ENCODE data around the gene SARM1. TPM values are rescaled to one million over a fixed set of nuclear protein-coding genes. Genes with fewer than 3 reads are reported as not detected.
A peak's percentile ranks its signal among the peaks of the same experiment; 100 is the strongest.
"Not testable (repeated sequence)": the region's sequence is repeated elsewhere in the genome, so short reads cannot be mapped to it uniquely, and the experiment has no call there.

The SARM1 gene
- total RNA-seq, 2 donors from 2014 or later: 24.4 to 26.1 TPM

DNA sequence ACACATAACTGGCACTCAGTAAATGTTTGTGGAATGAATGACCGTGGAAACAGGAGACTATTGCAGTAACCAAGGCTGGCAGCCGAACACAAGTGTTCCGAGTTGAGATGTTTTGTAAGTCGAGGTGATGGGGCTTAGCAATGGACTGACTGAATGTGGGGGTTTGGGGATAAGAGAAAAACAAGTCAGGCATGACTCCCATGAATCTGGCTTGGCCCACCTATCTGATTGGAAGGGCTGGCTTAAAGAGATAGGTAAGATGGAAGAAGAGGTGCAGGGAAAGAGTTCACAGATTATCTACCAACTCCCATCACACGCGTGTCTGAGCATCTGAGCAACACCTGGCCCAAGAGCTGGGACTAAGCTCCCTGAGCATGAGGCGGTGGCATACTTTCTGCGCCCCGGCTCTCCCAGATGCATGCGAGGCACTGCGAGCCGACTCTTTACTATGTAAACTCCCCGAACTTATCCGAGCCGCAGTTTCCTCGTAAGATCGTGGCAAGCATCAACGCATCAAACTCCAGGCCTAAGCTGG lies 36.8 kb upstream of the SARM1 start:
- DNase-seq (no peak), ATAC-seq (no peak)
- Mint-ChIP-seq H3K36me3 (ENCODE audit: low read depth) (peaks cover 4% of the 10 kb centered on the region), H3K4me3 (peak overlapping the region; percentile 98), H3K4me1 (peaks cover 34% of the 10 kb centered on the region), H3K27me3 (no peaks in the 10 kb centered on the region), H3K27ac (peak overlapping the region; percentile 89)
- H3K9me3 ChIP-seq (ENCODE audit: control insufficient read depth, low read length, poor library complexity, severe bottlenecking): no peaks in the 10 kb centered on the region

DNA sequence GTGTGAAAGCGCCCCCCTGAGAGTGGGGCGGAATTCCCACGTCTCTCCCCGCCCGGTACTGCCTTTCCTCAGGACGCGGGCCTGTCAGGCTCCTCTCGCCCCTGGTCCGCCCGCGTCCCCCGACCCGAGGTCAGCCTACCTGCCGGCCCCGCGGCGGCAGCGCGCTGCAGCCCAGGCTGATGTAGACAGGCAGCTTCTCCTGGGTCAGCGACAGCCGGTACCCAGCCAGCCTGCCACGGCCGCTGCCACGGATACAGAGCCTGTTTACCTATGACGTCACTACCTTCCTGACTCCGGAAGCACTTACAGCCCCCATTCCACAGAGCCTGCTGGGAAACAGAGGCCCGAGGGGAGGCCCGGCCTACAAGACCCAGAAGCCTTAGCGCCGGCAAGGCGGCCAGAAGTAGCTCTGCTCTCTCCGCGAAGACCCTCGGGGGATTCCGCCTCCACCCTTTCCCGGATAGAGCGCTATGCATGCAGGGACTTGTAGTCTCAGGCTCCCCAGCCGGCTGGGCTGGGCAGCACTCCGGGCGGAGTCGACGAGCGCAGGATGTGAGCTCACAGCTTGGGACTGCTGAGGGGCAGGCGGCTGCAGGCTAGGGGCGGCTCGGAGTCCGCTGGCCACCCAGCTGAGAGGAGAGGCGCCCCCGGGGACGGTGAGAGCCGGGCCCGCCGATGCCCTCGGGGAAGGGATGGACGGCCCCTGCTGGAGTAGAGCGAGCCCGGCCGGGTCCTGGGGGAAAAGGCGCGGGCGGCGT lies 36.1 kb upstream of the SARM1 start, which contains the start of the genes IFT20 and TNFAIP1:
IFT20 (minus strand) TSS at position 272 of the 758 bp plus-strand sequence. CDS start 3,487 bp downstream, outside the sequence.
TNFAIP1 (plus strand) TSS at position 561 of the 758 bp plus-strand sequence. CDS start 3,761 bp downstream, outside the sequence.
- H3K36me3 Mint-ChIP-seq (ENCODE audit: low read depth): peaks cover 5% of the 10 kb centered on the region
- peak; percentile 98 for ATAC-seq
- peaks cover 34% of the 10 kb centered on the region for H3K4me1 Mint-ChIP-seq
- peak; percentile 92 to 96 (median 94) for DNase-seq
- H3K27me3 Mint-ChIP-seq: no peaks in the 10 kb centered on the region
- peak within 1 kb of the TSS; percentile 98 for H3K4me3 Mint-ChIP-seq
- H3K9me3 ChIP-seq (ENCODE audit: control insufficient read depth, low read length, poor library complexity, severe bottlenecking): no peaks in the 10 kb centered on the region
- H3K27ac Mint-ChIP-seq: peak within 1 kb of the TSS; percentile 89

- DNase-seq: no peak
- peaks cover 34% of the 10 kb centered on the region for H3K4me1 Mint-ChIP-seq
Measured at GRCh38 chr17:28335959-28336871, 35.3 kb upstream of the SARM1 start.

GRCh38 chr17:28338056-28338768 lies 33.3 kb upstream of the SARM1 start:
- H3K36me3 Mint-ChIP-seq (ENCODE audit: low read depth): peaks cover 2% of the 10 kb centered on the region
- ATAC-seq (no peak), DNase-seq (no peak)
- peaks cover 32% of the 10 kb centered on the region for H3K4me1 Mint-ChIP-seq
- H3K9me3 ChIP-seq (ENCODE audit: control insufficient read depth, low read length, poor library complexity, severe bottlenecking): no peaks in the 10 kb centered on the region
- H3K27me3 Mint-ChIP-seq: no peaks in the 10 kb centered on the region
- H3K4me3 Mint-ChIP-seq: peak overlapping the region; percentile 43
- no peak overlapping the region for H3K27ac Mint-ChIP-seq

More at GRCh38 chr17:28335959-28336871, 35.3 kb upstream of the SARM1 start:
- Mint-ChIP-seq H3K27me3 (no peaks in the 10 kb centered on the region), H3K4me3 (peak overlapping the region; percentile 98), H3K36me3 (ENCODE audit: low read depth) (peaks cover 5% of the 10 kb centered on the region), H3K27ac (peak overlapping the region; percentile 89)
- ATAC-seq: no peak
- no peaks in the 10 kb centered on the region for H3K9me3 ChIP-seq (ENCODE audit: control insufficient read depth, low read length, poor library complexity, severe bottlenecking)

GRCh38 chr17:28338769-28339212 lies 32.7 kb upstream of the SARM1 start:
- not testable (repeated sequence) for ATAC-seq; H3K4me3 Mint-ChIP-seq; H3K27me3 Mint-ChIP-seq; H3K9me3 ChIP-seq (ENCODE audit: control insufficient read depth, low read length, poor library complexity, severe bottlenecking); H3K36me3 Mint-ChIP-seq (ENCODE audit: low read depth); DNase-seq
- Mint-ChIP-seq H3K4me1 (peaks cover 32% of the 10 kb centered on the region), H3K27ac (peak overlapping the region; percentile 14)

- Mint-ChIP-seq H3K4me1 (peaks cover 25% of the 10 kb centered on the region), H3K4me3 (no peak overlapping the region), H3K27ac (peak overlapping the region; percentile 14), H3K36me3 (ENCODE audit: low read depth) (peaks cover 2% of the 10 kb centered on the region), H3K27me3 (no peaks in the 10 kb centered on the region)
- DNase-seq (no peak), ATAC-seq (no peak)
- H3K9me3 ChIP-seq (ENCODE audit: control insufficient read depth, low read length, poor library complexity, severe bottlenecking): no peaks in the 10 kb centered on the region
Measured at GRCh38 chr17:28339431-28339830, 32.1 kb upstream of the SARM1 start.

DNA sequence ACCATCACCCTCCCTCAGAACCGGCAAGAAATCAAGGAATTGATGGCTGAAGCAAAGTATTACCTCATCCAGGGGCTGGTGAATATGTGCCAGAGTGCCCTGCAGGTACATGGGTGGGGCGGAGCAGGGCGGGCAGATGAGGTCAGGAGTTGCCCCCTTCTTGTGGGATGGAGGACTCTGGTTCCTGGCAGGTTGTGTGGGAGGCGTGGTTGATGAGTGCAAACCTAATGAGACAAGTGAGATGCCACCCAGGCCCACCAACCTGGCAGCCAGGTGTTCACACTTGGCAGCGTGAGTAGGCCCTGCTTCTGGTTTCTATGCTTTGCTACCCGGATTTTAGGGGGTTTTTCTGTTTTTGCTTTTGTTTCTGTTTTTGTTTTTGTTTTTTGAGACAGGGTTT lies 31.1 kb upstream of the SARM1 start:
- H3K9me3 ChIP-seq (ENCODE audit: control insufficient read depth, low read length, poor library complexity, severe bottlenecking): no peaks in the 10 kb centered on the region
- ATAC-seq (no peak), DNase-seq (no peak)
- Mint-ChIP-seq H3K4me3 (no peak overlapping the region), H3K4me1 (peaks cover 21% of the 10 kb centered on the region), H3K27me3 (no peaks in the 10 kb centered on the region), H3K36me3 (ENCODE audit: low read depth) (peaks cover 2% of the 10 kb centered on the region), H3K27ac (no peak overlapping the region)

DNA sequence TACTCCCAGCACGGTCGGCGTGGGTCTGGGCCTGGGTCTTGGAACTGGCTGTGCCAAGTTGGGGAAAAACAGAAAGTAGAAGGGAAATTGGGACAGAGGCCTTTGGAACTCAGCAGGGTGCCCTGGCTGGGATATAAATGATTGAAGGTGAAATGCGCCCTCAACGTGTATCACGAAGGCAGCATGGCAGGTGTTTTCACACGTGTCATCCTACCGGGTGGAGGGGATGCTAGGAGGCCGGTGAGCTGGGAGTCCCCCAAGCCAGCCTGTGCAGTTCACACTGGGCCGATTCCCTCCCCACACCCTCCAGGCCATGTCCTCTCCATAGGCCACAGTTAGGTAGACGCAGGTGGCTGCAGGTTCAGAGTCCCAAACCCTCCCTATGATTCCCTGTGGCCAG lies 30.0 kb upstream of the SARM1 start:
- no peak for ATAC-seq
- H3K9me3 ChIP-seq (ENCODE audit: control insufficient read depth, low read length, poor library complexity, severe bottlenecking): no peaks in the 10 kb centered on the region
- no peak for DNase-seq
- H3K4me3 Mint-ChIP-seq: no peak overlapping the region
- H3K27ac Mint-ChIP-seq: no peak overlapping the region
- peaks cover 18% of the 10 kb centered on the region for H3K4me1 Mint-ChIP-seq
- H3K27me3 Mint-ChIP-seq: no peaks in the 10 kb centered on the region
- peaks cover 2% of the 10 kb centered on the region for H3K36me3 Mint-ChIP-seq (ENCODE audit: low read depth)

DNA sequence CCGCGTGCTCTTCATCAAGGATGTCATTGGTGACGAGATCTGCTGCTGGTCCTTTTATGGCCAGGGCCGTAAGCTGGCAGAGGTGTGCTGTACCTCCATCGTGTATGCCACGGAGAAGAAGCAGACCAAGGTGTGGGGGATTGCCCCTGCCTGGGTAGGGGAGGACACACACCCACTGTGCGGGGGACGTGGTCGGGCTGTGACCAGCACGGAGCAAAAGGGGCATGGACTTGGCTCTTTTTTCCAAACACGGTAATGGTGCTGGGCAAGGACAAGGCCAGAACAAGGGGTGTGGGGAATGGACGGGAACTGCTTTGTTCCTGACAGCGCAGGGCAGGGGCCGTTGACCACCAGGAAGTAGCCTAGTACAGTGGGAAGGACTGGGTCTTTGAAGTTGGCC lies 29.2 kb upstream of the SARM1 start:
- Mint-ChIP-seq H3K27me3 (no peaks in the 10 kb centered on the region), H3K27ac (no peak overlapping the region), H3K36me3 (ENCODE audit: low read depth) (peaks cover 2% of the 10 kb centered on the region), H3K4me3 (no peak overlapping the region), H3K4me1 (peaks cover 11% of the 10 kb centered on the region)
- ATAC-seq: no peak
- no peaks in the 10 kb centered on the region for H3K9me3 ChIP-seq (ENCODE audit: control insufficient read depth, low read length, poor library complexity, severe bottlenecking)
- DNase-seq: no peak

GRCh38 chr17:28343491-28343932 lies 28.0 kb upstream of the SARM1 start:
- no peaks in the 10 kb centered on the region for H3K9me3 ChIP-seq (ENCODE audit: control insufficient read depth, low read length, poor library complexity, severe bottlenecking)
- H3K4me1 Mint-ChIP-seq: peaks cover 5% of the 10 kb centered on the region
- H3K27ac Mint-ChIP-seq: no peak overlapping the region
- peaks cover 4% of the 10 kb centered on the region for H3K36me3 Mint-ChIP-seq (ENCODE audit: low read depth)
- no peak overlapping the region for H3K4me3 Mint-ChIP-seq
- DNase-seq (no peak), ATAC-seq (no peak)
- no peaks in the 10 kb centered on the region for H3K27me3 Mint-ChIP-seq

DNA sequence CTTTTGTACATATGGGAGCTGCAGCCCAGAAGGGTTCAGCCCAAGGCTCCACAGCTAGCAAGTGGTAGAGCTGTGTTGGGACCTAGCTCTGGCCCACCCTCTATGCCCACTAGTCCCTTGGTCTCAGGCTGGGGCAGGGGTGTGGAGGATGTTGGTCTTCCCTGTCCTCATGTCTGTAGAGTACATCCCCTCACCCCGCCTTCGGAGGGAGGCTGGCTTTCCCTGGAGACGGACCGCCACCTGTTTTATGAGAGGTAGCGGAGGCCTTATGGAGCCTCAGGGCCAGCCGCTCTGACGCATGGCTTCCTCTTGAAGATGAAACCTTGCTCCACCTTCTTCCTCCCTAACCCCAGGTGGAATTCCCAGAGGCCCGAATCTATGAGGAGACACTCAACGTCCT lies 27.5 kb upstream of the SARM1 start:
- no peak overlapping the region for H3K27ac Mint-ChIP-seq
- H3K36me3 Mint-ChIP-seq (ENCODE audit: low read depth): peaks cover 4% of the 10 kb centered on the region
- ATAC-seq: no peak
- peaks cover 2% of the 10 kb centered on the region for H3K4me1 Mint-ChIP-seq
- no peaks in the 10 kb centered on the region for H3K9me3 ChIP-seq (ENCODE audit: control insufficient read depth, low read length, poor library complexity, severe bottlenecking)
- H3K4me3 Mint-ChIP-seq: no peak overlapping the region
- no peaks in the 10 kb centered on the region for H3K27me3 Mint-ChIP-seq
- DNase-seq: no peak

DNA sequence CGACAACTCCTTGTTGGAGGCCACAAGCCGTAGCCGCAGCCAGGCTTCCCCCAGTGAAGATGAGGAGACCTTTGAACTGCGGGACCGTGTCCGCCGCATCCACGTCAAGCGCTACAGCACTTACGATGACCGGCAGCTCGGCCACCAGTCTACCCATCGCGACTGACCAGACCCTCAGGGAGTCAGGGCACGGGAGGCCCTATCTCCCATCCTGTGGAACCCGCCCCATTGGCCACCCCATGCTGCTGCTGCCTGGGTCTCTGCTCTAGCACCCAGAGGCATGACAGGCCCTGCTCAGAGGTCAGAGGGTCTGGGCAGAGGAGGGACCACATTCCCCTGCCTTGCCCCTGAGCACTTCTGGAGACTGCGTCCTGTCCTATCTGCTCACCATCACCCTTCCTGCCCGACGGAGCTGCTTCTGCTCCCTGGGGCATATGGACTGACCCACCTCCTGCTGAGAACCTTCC lies 27.0 kb upstream of the SARM1 start:
- DNase-seq (no peak), ATAC-seq (no peak)
- no peaks in the 10 kb centered on the region for H3K9me3 ChIP-seq (ENCODE audit: control insufficient read depth, low read length, poor library complexity, severe bottlenecking)
- no peaks in the 10 kb centered on the region for H3K4me1 Mint-ChIP-seq
- H3K27ac Mint-ChIP-seq: no peak overlapping the region
- peaks cover 4% of the 10 kb centered on the region for H3K36me3 Mint-ChIP-seq (ENCODE audit: low read depth)
- H3K27me3 Mint-ChIP-seq: no peaks in the 10 kb centered on the region
- no peak overlapping the region for H3K4me3 Mint-ChIP-seq
